ENCODE data around the gene STK10. TPM values are rescaled to one million over a fixed set of nuclear protein-coding genes. Genes with fewer than 3 reads are reported as not detected.

The STK10 gene
- total RNA-seq, 1 donor from 2014 or later: 72.5 TPM

GRCh38 chr5:172140866-172141265 is 47.2 kb downstream of the STK10 start:
- no peaks in the 10 kb centered on the region for H3K27me3 ChIP-seq (ENCODE audit: low read depth)
- TF ChIP-seq CTCF (IDR thresholded peaks at IDR 0.05): no peak
- H3K27ac ChIP-seq: no peak overlapping the region
- DNase-seq: no peak
- H3K4me1 ChIP-seq: peaks cover 22% of the 10 kb centered on the region
- H3K4me3 ChIP-seq: no peak overlapping the region
- H3K36me3 ChIP-seq: peaks cover 3% of the 10 kb centered on the region
- no peak for ATAC-seq
- intact Hi-C loops (cut with DNase I): no loop called here
- no peaks in the 10 kb centered on the region for H3K9me3 ChIP-seq

- H3K4me1 ChIP-seq: peaks cover 22% of the 10 kb centered on the region
- H3K27me3 ChIP-seq (ENCODE audit: low read depth): no peaks in the 10 kb centered on the region
- intact Hi-C loops (cut with DNase I): no loop called here
- DNase-seq (no peak), ATAC-seq (no peak)
- no peak overlapping the region for H3K27ac ChIP-seq
- no peaks in the 10 kb centered on the region for H3K9me3 ChIP-seq
- H3K36me3 ChIP-seq: no peaks in the 10 kb centered on the region
- TF ChIP-seq CTCF (IDR thresholded peaks at IDR 0.05): no peak
- no peak overlapping the region for H3K4me3 ChIP-seq
Measured at GRCh38 chr5:172140120-172140519, 47.9 kb downstream of the STK10 start.

- H3K4me3 ChIP-seq: no peak overlapping the region
- H3K36me3 ChIP-seq: no peaks in the 10 kb centered on the region
- H3K27ac ChIP-seq: no peak overlapping the region
- no peak for DNase-seq
- no peak for TF ChIP-seq CTCF (IDR thresholded peaks at IDR 0.05)
- ATAC-seq: no peak
- intact Hi-C loops (cut with DNase I): no loop called here
- H3K4me1 ChIP-seq: peaks cover 22% of the 10 kb centered on the region
- no peaks in the 10 kb centered on the region for H3K27me3 ChIP-seq (ENCODE audit: low read depth)
- no peaks in the 10 kb centered on the region for H3K9me3 ChIP-seq
Measured at GRCh38 chr5:172137046-172137445, 51.0 kb downstream of the STK10 start.

GRCh38 chr5:172133359-172134029 is 54.5 kb downstream of the STK10 start:
- H3K27me3 ChIP-seq (ENCODE audit: low read depth): no peaks in the 10 kb centered on the region
- DNase-seq (peak; percentile 81), ATAC-seq (peak; percentile 87 to 91)
- H3K4me3 ChIP-seq: no peak overlapping the region
- intact Hi-C loops (cut with DNase I): no loop called here
- TF ChIP-seq CTCF (IDR thresholded peaks at IDR 0.05): no peak
- no peaks in the 10 kb centered on the region for H3K9me3 ChIP-seq
- H3K4me1 ChIP-seq: peaks cover 45% of the 10 kb centered on the region
- peak overlapping the region; percentile 14 for H3K27ac ChIP-seq
- no peaks in the 10 kb centered on the region for H3K36me3 ChIP-seq

GRCh38 chr5:172131690-172132089 is 56.3 kb downstream of the STK10 start:
- ATAC-seq: no peak
- peaks cover 47% of the 10 kb centered on the region for H3K4me1 ChIP-seq
- H3K27ac ChIP-seq: no peak overlapping the region
- no peak overlapping the region for H3K4me3 ChIP-seq
- no peak for DNase-seq
- intact Hi-C loops (cut with DNase I): no loop called here
- TF ChIP-seq CTCF (IDR thresholded peaks at IDR 0.05): no peak
- H3K9me3 ChIP-seq: no peaks in the 10 kb centered on the region
- H3K27me3 ChIP-seq (ENCODE audit: low read depth): no peaks in the 10 kb centered on the region
- H3K36me3 ChIP-seq: peaks cover 9% of the 10 kb centered on the region

Data from lower lobe of right lung (tissue), 2 donors.